Mesothelial cell of epicardium (in vitro differentiated cells): ENCODE data around the gene MARS1. TPM values are rescaled to one million over a fixed set of nuclear protein-coding genes. Genes with fewer than 3 reads are reported as not detected.
"Not testable (repeated sequence)": the region's sequence is repeated elsewhere in the genome, so short reads cannot be mapped to it uniquely, and the experiment has no call there.

ENCODE experiments used
- DNase-seq, 2 experiments: peaks; one replicate each; pipeline ENCODE4 v3.0.0; 2021; ENCODE audit warnings: low spot score in 2 of 2; ENCODE audit not compliant: unreplicated experiment in 2 of 2
- H3K27ac Mint-ChIP-seq: 2 replicates; pipeline ENCODE4 v1.8.0; 2021; ENCODE audit warnings: mixed read lengths
- H3K27me3 Mint-ChIP-seq: 2 replicates; pipeline ENCODE4 v1.8.0; 2021; ENCODE audit warnings: low read depth, mixed read lengths
- H3K36me3 Mint-ChIP-seq: 2 replicates; pipeline ENCODE4 v1.8.0; 2021; ENCODE audit warnings: mixed read lengths
- H3K4me1 Mint-ChIP-seq: 2 replicates; pipeline ENCODE4 v1.8.0; 2021; ENCODE audit warnings: mixed read lengths
- H3K4me3 Mint-ChIP-seq: 2 replicates; pipeline ENCODE4 v1.8.0; 2021; ENCODE audit warnings: mild to moderate bottlenecking, moderate library complexity, mixed read lengths
- H3K9me3 Mint-ChIP-seq: 2 replicates; pipeline ENCODE4 v1.8.0; 2021; ENCODE audit warnings: mixed read lengths
- microRNA-seq: library from miRNA; unstranded; fragments of <30 nt; microRNA quantifications from one replicate; pipeline ENCODE4 v1.2.0, GENCODE V29; 2021; ENCODE audit warnings: inconsistent platforms, mixed read lengths
- total RNA-seq: library from RNA; stranded (reverse); gene quantifications from 3 replicates; pipeline ENCODE4 v1.2.1, GENCODE V29; 2021
- TF ChIP-seq, protein P1 (sequence below): fragments of 200-600 bp; sonication (generic); IDR thresholded peaks from one replicate; pipeline ENCODE4 v1.5.0; 2021; ENCODE audit warnings: antibody characterized with exemption; ENCODE audit not compliant: unreplicated experiment

Gene MARS1
- total RNA-seq, 1 donor from 2014 or later = 177 TPM

DNA sequence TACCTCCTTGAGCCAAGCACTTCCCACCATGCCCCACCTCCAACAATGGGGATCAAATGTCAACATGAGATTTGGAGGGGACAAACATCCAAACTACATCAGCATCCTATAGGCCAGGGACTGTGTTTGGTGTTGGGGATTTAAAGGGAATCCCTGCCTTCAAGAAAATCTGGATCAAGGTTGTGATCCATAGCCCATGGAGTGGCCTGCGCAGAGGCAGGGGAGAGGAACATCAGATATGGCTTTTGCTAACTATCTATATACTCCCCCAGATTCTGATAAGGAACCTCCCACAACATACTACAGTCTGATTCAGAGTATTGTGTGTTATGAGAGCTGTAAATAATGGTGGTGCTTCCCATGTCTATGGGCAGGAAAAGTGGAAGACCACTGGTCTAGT lies 67.0 kb downstream of the MARS1 start:
- H3K27ac Mint-ChIP-seq = no peak overlapping the region
- TF ChIP-seq, protein P1, sequence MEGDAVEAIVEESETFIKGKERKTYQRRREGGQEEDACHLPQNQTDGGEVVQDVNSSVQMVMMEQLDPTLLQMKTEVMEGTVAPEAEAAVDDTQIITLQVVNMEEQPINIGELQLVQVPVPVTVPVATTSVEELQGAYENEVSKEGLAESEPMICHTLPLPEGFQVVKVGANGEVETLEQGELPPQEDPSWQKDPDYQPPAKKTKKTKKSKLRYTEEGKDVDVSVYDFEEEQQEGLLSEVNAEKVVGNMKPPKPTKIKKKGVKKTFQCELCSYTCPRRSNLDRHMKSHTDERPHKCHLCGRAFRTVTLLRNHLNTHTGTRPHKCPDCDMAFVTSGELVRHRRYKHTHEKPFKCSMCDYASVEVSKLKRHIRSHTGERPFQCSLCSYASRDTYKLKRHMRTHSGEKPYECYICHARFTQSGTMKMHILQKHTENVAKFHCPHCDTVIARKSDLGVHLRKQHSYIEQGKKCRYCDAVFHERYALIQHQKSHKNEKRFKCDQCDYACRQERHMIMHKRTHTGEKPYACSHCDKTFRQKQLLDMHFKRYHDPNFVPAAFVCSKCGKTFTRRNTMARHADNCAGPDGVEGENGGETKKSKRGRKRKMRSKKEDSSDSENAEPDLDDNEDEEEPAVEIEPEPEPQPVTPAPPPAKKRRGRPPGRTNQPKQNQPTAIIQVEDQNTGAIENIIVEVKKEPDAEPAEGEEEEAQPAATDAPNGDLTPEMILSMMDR = no peak

DNA sequence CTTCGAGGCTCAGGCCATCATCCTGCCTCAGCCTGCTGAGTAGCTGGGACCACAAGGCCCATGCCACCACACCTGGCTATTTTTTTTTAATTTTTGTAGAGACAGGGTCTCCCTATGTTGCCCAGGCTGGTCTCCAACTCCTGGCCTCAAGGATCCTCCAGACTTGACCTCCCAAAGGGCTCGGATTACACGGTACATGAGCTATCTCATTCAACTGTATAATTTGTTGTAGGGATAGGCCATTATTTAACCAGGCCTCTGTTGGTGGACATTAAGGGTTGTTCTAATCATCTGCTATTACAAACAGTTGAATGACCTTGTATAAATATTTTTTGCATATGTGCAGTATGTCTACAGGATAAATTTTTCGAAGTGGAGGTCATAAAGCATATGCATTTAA lies 71.0 kb downstream of the MARS1 start:
- H3K27ac Mint-ChIP-seq = no peak overlapping the region
- H3K36me3 Mint-ChIP-seq = no peaks in the 10 kb centered on the region
- peaks cover 49% of the 10 kb centered on the region for H3K27me3 Mint-ChIP-seq
- no peak overlapping the region for H3K4me3 Mint-ChIP-seq
- DNase-seq = no peak
- no peaks in the 10 kb centered on the region for H3K9me3 Mint-ChIP-seq
- peaks cover 2% of the 10 kb centered on the region for H3K4me1 Mint-ChIP-seq
- TF ChIP-seq, protein P1 = no peak

More for the DNA sequence above, 67.0 kb downstream of the MARS1 start:
- Mint-ChIP-seq H3K4me1 (peaks cover 5% of the 10 kb centered on the region), H3K27me3 (peaks cover 57% of the 10 kb centered on the region), H3K9me3 (no peaks in the 10 kb centered on the region), H3K36me3 (no peaks in the 10 kb centered on the region), H3K4me3 (no peak overlapping the region)
- DNase-seq = no peak

DNA sequence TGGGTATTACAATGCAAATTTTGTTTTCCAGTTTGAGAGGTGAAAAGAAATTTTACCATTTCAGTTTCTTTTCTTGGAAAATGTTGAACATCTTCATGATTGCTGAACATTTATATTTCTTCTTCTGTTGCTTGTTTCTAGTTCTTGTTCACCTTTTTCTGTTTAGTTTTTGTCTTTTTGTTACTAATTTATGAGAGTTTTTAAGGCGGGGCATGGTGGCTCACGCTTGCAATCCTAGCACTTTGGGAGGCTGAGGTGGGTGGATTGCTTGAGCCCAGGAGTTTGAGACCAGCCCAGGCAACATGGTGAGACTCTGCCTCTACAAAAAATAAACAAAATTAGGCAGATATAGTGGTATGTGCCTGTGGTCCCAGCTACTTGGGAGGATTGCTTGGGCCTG lies 72.6 kb downstream of the MARS1 start:
- Mint-ChIP-seq H3K9me3 (no peaks in the 10 kb centered on the region), H3K36me3 (no peaks in the 10 kb centered on the region)

DNA sequence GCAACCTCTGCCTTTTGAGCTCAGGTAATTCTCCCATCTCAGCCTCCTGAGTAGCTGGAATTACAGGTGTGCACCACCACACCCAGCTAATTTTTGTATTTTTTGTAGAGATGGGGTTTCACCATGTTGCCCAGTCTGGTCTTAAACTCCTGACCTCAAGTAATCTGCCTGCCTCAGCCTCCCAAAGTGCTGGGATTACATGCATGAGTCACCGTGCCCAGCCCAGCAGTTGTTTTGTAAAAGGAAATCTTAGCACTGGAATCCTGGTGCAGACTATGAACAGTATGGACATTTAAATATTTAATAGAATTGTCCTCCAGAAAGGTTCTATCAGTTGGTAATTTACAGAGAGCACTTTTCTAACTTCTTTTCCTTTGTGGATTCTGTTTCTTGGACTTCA lies 73.2 kb downstream of the MARS1 start:
- not testable (repeated sequence) for H3K36me3 Mint-ChIP-seq, H3K27ac Mint-ChIP-seq, H3K9me3 Mint-ChIP-seq, DNase-seq, H3K4me1 Mint-ChIP-seq, H3K4me3 Mint-ChIP-seq
- peaks cover 48% of the 10 kb centered on the region for H3K27me3 Mint-ChIP-seq

More for the DNA sequence above, 72.6 kb downstream of the MARS1 start:
- Mint-ChIP-seq H3K27me3 (peaks cover 48% of the 10 kb centered on the region), H3K27ac (no peak overlapping the region), H3K4me3 (no peak overlapping the region), H3K4me1 (no peaks in the 10 kb centered on the region)
- no peak for DNase-seq
- TF ChIP-seq, protein P1 = no peak

DNA sequence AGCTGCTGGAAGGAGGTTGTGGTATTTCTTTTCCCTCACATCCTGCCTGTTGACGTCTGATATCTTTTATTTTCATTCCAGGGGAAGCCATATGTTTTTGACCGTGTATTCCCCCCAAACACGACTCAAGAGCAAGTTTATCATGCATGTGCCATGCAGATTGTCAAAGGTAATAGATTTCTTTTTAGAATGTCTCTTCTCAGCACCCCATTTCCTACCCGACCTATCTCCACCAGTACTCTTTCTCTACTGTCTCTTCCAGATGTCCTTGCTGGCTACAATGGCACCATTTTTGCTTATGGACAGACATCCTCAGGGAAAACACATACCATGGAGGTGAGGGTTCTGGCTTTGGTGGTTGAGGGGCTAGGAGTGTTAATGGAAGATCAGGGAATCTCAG lies 75.5 kb downstream of the MARS1 start:
- Mint-ChIP-seq H3K27ac (no peak overlapping the region), H3K27me3 (peaks cover 48% of the 10 kb centered on the region), H3K4me3 (no peak overlapping the region), H3K9me3 (no peaks in the 10 kb centered on the region), H3K4me1 (no peaks in the 10 kb centered on the region), H3K36me3 (no peaks in the 10 kb centered on the region)
- TF ChIP-seq, protein P1 = no peak
- no peak for DNase-seq

DNA sequence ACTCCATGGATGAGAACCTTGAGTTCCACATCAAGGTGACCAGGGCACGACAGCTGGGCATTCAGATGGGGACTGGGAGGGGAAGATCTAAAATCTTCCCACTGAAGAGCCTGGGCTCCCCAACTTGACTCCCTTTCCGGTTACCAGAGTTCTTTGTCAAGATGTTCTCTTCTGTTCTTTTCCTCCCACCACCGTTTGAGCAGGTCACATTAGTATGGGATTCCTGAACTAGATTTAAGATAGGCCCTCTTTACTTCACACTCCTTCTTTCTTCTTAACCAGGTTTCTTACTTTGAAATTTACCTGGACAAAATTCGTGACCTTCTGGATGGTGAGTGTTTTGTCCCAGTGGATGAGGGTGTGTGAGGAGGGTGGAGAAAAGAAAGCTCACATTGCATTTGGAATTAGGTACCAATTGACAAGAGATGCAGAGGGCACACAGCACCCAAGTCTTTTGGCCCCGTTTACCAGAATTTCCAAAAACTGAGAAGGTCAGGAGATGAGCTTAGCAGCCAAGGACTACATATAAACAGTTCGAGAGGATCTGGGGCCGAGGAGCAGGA lies 76.4 kb downstream of the MARS1 start:
- no peak overlapping the region for H3K27ac Mint-ChIP-seq
- peaks cover 57% of the 10 kb centered on the region for H3K27me3 Mint-ChIP-seq
- H3K4me1 Mint-ChIP-seq = no peaks in the 10 kb centered on the region
- H3K9me3 Mint-ChIP-seq = no peaks in the 10 kb centered on the region
- no peaks in the 10 kb centered on the region for H3K36me3 Mint-ChIP-seq
- H3K4me3 Mint-ChIP-seq = no peak overlapping the region
- TF ChIP-seq, protein P1 = no peak
- DNase-seq = no peak

Small RNA genes within 50 kb of the gene (microRNA-seq; reads per million reads assigned to microRNA genes)
- gene MIR616 = not detected
- gene MIR6758 = 1.8 reads per million

Other genes starting within 250 kb of the MARS1 start
- gene STAC3, start 236.9 kb upstream of the MARS1 start, total RNA-seq = 9.8 to 11.3 TPM (median 10.6 TPM) in 3 replicates
- gene R3HDM2, start 57.0 kb upstream of the MARS1 start, total RNA-seq = 95.5 to 111 TPM (median 109 TPM) in 3 replicates
- gene INHBC, start 53.3 kb upstream of the MARS1 start, total RNA-seq = 0.24 to 0.32 TPM (median 0.31 TPM) in 3 replicates
- 0.09 TPM in 1 of 3 replicates, not detected in the others for gene INHBE, start 32.8 kb upstream of the MARS1 start, total RNA-seq
- 6.0 to 10.1 TPM (median 8.4 TPM) in 3 replicates for gene GLI1, start 28.3 kb upstream of the MARS1 start, total RNA-seq
- gene ARHGAP9, start 8.2 kb upstream of the MARS1 start, total RNA-seq = 0.90 to 1.1 TPM in 2 of 3 replicates, not detected in the other
- 15.6 to 18.6 TPM (median 17.2 TPM) in 3 replicates for gene DDIT3, start 32.4 kb downstream of the MARS1 start, total RNA-seq
- 113 to 121 TPM (median 118 TPM) in 3 replicates for gene MBD6, start 34.8 kb downstream of the MARS1 start, total RNA-seq
- gene DCTN2, start 59.1 kb downstream of the MARS1 start, total RNA-seq = 102 to 103 TPM (median 102 TPM) in 3 replicates
- 0.40 to 0.69 TPM (median 0.59 TPM) in 3 replicates for gene KIF5A, start 62.0 kb downstream of the MARS1 start, total RNA-seq
- gene PIP4K2C, start 103.1 kb downstream of the MARS1 start, total RNA-seq = 23.4 to 24.2 TPM (median 23.7 TPM) in 3 replicates
- 88.3 to 93.6 TPM (median 90.0 TPM) in 3 replicates for gene DTX3, start 116.8 kb downstream of the MARS1 start, total RNA-seq
- 60.4 to 65.0 TPM (median 62.4 TPM) in 3 replicates for gene ARHGEF25, start 123.4 kb downstream of the MARS1 start, total RNA-seq
- 0.34 to 0.78 TPM (median 0.35 TPM) in 3 replicates for gene B4GALNT1, start 145.1 kb downstream of the MARS1 start, total RNA-seq
- gene OS9, start 206.1 kb downstream of the MARS1 start, total RNA-seq = 160 to 167 TPM (median 166 TPM) in 3 replicates